Measurements from ENCODE around the gene ARHGAP6. TPM values are rescaled to one million over a fixed set of nuclear protein-coding genes. Genes with fewer than 3 reads are reported as not detected.

ARHGAP6 gene
- total RNA-seq, 1 experiment from 2014 or later, result 0.10 TPM

DNA sequence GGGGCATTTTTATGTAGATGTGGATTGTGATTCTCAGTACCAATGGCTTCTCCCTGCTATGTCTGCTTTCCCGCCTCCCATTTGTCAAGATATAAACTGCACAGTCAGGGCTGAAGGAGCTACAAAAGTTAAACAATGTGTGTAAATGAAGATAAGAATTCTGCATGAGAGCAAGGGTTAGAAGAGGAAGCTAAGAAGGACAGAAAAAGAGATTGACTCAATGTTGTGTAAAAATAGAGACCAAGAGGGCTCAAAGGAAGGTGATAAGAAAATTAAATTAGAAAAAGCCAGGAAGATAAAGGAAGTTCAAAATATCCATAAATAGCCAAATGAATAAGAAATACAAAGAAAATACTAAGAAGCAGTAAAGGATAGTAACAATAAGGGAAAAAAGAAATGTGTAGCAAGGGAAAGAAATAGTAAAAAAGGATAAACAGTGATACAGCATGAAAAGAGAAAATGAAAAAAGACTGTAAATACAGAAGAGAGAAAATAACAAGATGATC lies 290.1 kb downstream of the ARHGAP6 start:
- intact Hi-C loops (cut with micrococcal nuclease), result no loop called here

More for the DNA sequence above, 290.1 kb downstream of the ARHGAP6 start:
- no peaks in the 10 kb centered on the region for H3K9me2 ChIP-seq (ENCODE audit: insufficient read depth)
- H4K20me1 ChIP-seq (ENCODE audit: insufficient read depth), result no peaks in the 10 kb centered on the region
- H3K4me1 ChIP-seq (ENCODE audit: control insufficient read depth in 1 of 2, insufficient read depth in 2 of 2, low read length in 2 of 2), result no peaks in the 10 kb centered on the region
- H3K4me3 ChIP-seq (replicated peaks in 1 of 2; ENCODE audit: low read depth in 1 of 2, low read length in 2 of 2), result no peak overlapping the region
- H3K27ac ChIP-seq (ENCODE audit: low read depth, low read length), result no peak overlapping the region
- RAD21 ChIA-PET (ENCODE audit: low non-redundant PET in 1 of 2, low total read pairs in 2 of 2, uncharacterized antibody in 2 of 2, unreplicated experiment in 2 of 2), result no interaction called here
- no peak overlapping the region for H3K9ac ChIP-seq (ENCODE audit: low read length)
- POLR2A ChIA-PET, result no interaction called here
- no peaks in the 10 kb centered on the region for H3K79me2 ChIP-seq (ENCODE audit: insufficient read depth, low read length)
- ATAC-seq (no peak), DNase-seq (ENCODE audit: low read depth, low spot score) (no peak)
- TF ChIP-seq SP1 (IDR thresholded peaks at IDR 0.05; ENCODE audit: low read depth) (no peak), JUND (IDR thresholded peaks at IDR 0.05) (no peak), POLR2AphosphoS5 (IDR thresholded peaks at IDR 0.05; ENCODE audit: low read depth, low read length) (no peak), EGR1 (IDR thresholded peaks at IDR 0.05; ENCODE audit: low read depth) (no peak), FOSL1 (IDR thresholded peaks at IDR 0.05; ENCODE audit: low read depth) (no peak), EZH2phosphoT487 (IDR thresholded peaks at IDR 0.05; ENCODE audit: borderline replicate concordance) (no peak), SIN3A (IDR thresholded peaks at IDR 0.05; ENCODE audit: low read depth) (no peak), SRF (IDR thresholded peaks at IDR 0.05; ENCODE audit: low read depth) (no peak), RAD21 (IDR thresholded peaks at IDR 0.05; ENCODE audit: low read depth) (no peak), CBX3 (IDR thresholded peaks at IDR 0.05; ENCODE audit: low read depth) (no peak)
- TF ChIP-seq, protein P1, sequence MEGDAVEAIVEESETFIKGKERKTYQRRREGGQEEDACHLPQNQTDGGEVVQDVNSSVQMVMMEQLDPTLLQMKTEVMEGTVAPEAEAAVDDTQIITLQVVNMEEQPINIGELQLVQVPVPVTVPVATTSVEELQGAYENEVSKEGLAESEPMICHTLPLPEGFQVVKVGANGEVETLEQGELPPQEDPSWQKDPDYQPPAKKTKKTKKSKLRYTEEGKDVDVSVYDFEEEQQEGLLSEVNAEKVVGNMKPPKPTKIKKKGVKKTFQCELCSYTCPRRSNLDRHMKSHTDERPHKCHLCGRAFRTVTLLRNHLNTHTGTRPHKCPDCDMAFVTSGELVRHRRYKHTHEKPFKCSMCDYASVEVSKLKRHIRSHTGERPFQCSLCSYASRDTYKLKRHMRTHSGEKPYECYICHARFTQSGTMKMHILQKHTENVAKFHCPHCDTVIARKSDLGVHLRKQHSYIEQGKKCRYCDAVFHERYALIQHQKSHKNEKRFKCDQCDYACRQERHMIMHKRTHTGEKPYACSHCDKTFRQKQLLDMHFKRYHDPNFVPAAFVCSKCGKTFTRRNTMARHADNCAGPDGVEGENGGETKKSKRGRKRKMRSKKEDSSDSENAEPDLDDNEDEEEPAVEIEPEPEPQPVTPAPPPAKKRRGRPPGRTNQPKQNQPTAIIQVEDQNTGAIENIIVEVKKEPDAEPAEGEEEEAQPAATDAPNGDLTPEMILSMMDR (IDR thresholded peaks at IDR 0.05 in 2 of 3, conservative IDR thresholded peaks at IDR 0.05 in 1 of 3; ENCODE audit: borderline replicate concordance in 1 of 3, insufficient read depth in 1 of 3, low read depth in 2 of 3, low read length in 2 of 3), result no peak
- TF ChIP-seq, protein P2, sequence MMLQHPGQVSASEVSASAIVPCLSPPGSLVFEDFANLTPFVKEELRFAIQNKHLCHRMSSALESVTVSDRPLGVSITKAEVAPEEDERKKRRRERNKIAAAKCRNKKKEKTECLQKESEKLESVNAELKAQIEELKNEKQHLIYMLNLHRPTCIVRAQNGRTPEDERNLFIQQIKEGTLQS (IDR thresholded peaks at IDR 0.05), result no peak
- no peak overlapping the region for H2AFZ ChIP-seq (ENCODE audit: low read depth, low read length, poor library complexity, severe bottlenecking)
- no TSS peak for BruUV-seq (replicated peaks)
- H3K4me2 ChIP-seq (ENCODE audit: low read length), result no peak overlapping the region
- no peaks in the 10 kb centered on the region for H3K9me3 ChIP-seq (ENCODE audit: control insufficient read depth in 1 of 2, insufficient read depth in 1 of 2, low read depth in 1 of 2, low read length in 2 of 2)
- CTCF ChIA-PET, result no interaction called here
- no peaks in the 10 kb centered on the region for H3K27me3 ChIP-seq (ENCODE audit: insufficient read depth, low read length)
- no peaks in the 10 kb centered on the region for H3K36me3 ChIP-seq (ENCODE audit: control insufficient read depth in 1 of 2, insufficient read depth in 2 of 2, low read length in 2 of 2)

Measured in HCT116 (cell line).